Activated CD4-positive, alpha-beta T cell treated with anti-CD3 and anti-CD28 coated beads for 48 hours (primary cell): ENCODE results near the gene ATRAID.

ENCODE experiments used
- DNase-seq: peaks from one replicate; pipeline ENCODE4 v3.0.0-alpha.2; 2020

The ATRAID gene

GRCh38 chr2:27220091-27220490 is 8.2 kb downstream of the ATRAID start:
- no peak for DNase-seq

- DNase-seq, result no peak
Measured at GRCh38 chr2:27221166-27221565, 9.3 kb downstream of the ATRAID start.

GRCh38 chr2:27222407-27222806 is 10.6 kb downstream of the ATRAID start:
- DNase-seq, result no peak

GRCh38 chr2:27223416-27223815 is 11.6 kb downstream of the ATRAID start:
- no peak for DNase-seq

GRCh38 chr2:27225526-27225925 is 13.7 kb downstream of the ATRAID start:
- DNase-seq, result no peak

- no peak for DNase-seq
Measured at GRCh38 chr2:27227501-27227900, 15.7 kb downstream of the ATRAID start.

- no peak for DNase-seq
Measured at GRCh38 chr2:27231921-27232320, 20.1 kb downstream of the ATRAID start.

GRCh38 chr2:27233341-27233740 is 21.5 kb downstream of the ATRAID start:
- DNase-seq, result no peak

- DNase-seq, result no peak
Measured at GRCh38 chr2:27236136-27236535, 24.3 kb downstream of the ATRAID start.

- no peak for DNase-seq
Measured at GRCh38 chr2:27236626-27237025, 24.8 kb downstream of the ATRAID start.

GRCh38 chr2:27237341-27237945 is 25.6 kb downstream of the ATRAID start:
- no peak for DNase-seq

GRCh38 chr2:27238976-27239375 is 27.1 kb downstream of the ATRAID start:
- DNase-seq, result no peak

- no peak for DNase-seq
Measured at GRCh38 chr2:27240406-27240805, 28.6 kb downstream of the ATRAID start.

- DNase-seq, result no peak
Measured at GRCh38 chr2:27241761-27242613, 30.1 kb downstream of the ATRAID start.

GRCh38 chr2:27242614-27242951 is 30.7 kb downstream of the ATRAID start:
- DNase-seq, result no peak

- DNase-seq, result no peak
Measured at GRCh38 chr2:27243391-27244130, 31.7 kb downstream of the ATRAID start.

- no peak for DNase-seq
Measured at GRCh38 chr2:27245116-27245515, 33.3 kb downstream of the ATRAID start.

- DNase-seq, result no peak
Measured at GRCh38 chr2:27245626-27246025, 33.8 kb downstream of the ATRAID start.

GRCh38 chr2:27247893-27248292 is 36.1 kb downstream of the ATRAID start:
- DNase-seq, result no peak

GRCh38 chr2:27249159-27249890 is 37.5 kb downstream of the ATRAID start:
- no peak for DNase-seq

GRCh38 chr2:27249891-27250651 is 38.2 kb downstream of the ATRAID start:
- DNase-seq, result peak; percentile 76

GRCh38 chr2:27250652-27251379 is 39.0 kb downstream of the ATRAID start:
- no peak for DNase-seq
